RWPE2 (cell line): ENCODE data around the gene C11orf21.

Experiments used
- ATAC-seq: fragments of 200-7000 bp; cut with Tn5 transposase; 3 replicates; pipeline ENCODE4 v1.9.1; 2021; ENCODE audit warnings: low read depth
- DNase-seq: peaks from one replicate; pipeline ENCODE4 v3.0.0-alpha.2; 2020; ENCODE audit warnings: low spot score
- H3K27ac ChIP-seq: fragments of 450-650 bp; 2 replicates; pipeline ENCODE4 v1.5.1; 2017; ENCODE audit warnings: mild to moderate bottlenecking; ENCODE audit not compliant: poor library complexity, severe bottlenecking
- H3K27me3 ChIP-seq: fragments of 250-450 bp; sonication (Bioruptor Pico); 2 replicates; pipeline ENCODE4 v1.5.1; 2021; ENCODE audit warnings: mild to moderate bottlenecking, moderate library complexity; ENCODE audit not compliant: insufficient read depth, poor library complexity, severe bottlenecking
- H3K36me3 ChIP-seq: fragments of 250-450 bp; sonication (Bioruptor Pico); 2 replicates; pipeline ENCODE4 v1.5.1; 2020; ENCODE audit warnings: low read depth, mild to moderate bottlenecking, moderate library complexity
- H3K4me1 ChIP-seq: fragments of 250-450 bp; sonication (Bioruptor Pico); 2 replicates; pipeline ENCODE4 v1.5.1; 2021; ENCODE audit warnings: mild to moderate bottlenecking, moderate library complexity; ENCODE audit not compliant: insufficient read depth, poor library complexity, severe bottlenecking
- H3K4me3 ChIP-seq: fragments of 250-450 bp; sonication (Bioruptor Pico); 2 replicates; pipeline ENCODE4 v1.5.1; 2021; ENCODE audit warnings: mild to moderate bottlenecking, moderate library complexity; ENCODE audit not compliant: severe bottlenecking
- H3K9me3 ChIP-seq: fragments of 250-450 bp; sonication (Bioruptor Pico); 2 replicates; pipeline ENCODE4 v1.5.1; 2021; ENCODE audit warnings: mild to moderate bottlenecking, moderate library complexity; ENCODE audit not compliant: severe bottlenecking
- TF ChIP-seq, protein P1 (sequence below): fragments of 450-650 bp; IDR thresholded peaks from one replicate; pipeline ENCODE4 v1.5.1; 2017; ENCODE audit warnings: mild to moderate bottlenecking, moderate library complexity; ENCODE audit not compliant: poor library complexity, severe bottlenecking

The C11orf21 gene

GRCh38 chr11:2280208-2280607, 21.5 kb downstream of the C11orf21 start:
- H3K4me1 ChIP-seq: no peaks in the 10 kb centered on the region
- H3K27me3 ChIP-seq: peaks cover 12% of the 10 kb centered on the region
- H3K9me3 ChIP-seq: no peaks in the 10 kb centered on the region
- no peak for ATAC-seq
- TF ChIP-seq, protein P1, sequence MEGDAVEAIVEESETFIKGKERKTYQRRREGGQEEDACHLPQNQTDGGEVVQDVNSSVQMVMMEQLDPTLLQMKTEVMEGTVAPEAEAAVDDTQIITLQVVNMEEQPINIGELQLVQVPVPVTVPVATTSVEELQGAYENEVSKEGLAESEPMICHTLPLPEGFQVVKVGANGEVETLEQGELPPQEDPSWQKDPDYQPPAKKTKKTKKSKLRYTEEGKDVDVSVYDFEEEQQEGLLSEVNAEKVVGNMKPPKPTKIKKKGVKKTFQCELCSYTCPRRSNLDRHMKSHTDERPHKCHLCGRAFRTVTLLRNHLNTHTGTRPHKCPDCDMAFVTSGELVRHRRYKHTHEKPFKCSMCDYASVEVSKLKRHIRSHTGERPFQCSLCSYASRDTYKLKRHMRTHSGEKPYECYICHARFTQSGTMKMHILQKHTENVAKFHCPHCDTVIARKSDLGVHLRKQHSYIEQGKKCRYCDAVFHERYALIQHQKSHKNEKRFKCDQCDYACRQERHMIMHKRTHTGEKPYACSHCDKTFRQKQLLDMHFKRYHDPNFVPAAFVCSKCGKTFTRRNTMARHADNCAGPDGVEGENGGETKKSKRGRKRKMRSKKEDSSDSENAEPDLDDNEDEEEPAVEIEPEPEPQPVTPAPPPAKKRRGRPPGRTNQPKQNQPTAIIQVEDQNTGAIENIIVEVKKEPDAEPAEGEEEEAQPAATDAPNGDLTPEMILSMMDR: no peak
- H3K4me3 ChIP-seq: no peak overlapping the region
- no peak for DNase-seq
- H3K27ac ChIP-seq: no peak overlapping the region
- H3K36me3 ChIP-seq: no peaks in the 10 kb centered on the region

- ATAC-seq (no peak), DNase-seq (no peak)
- TF ChIP-seq, protein P1: no peak
- Histone ChIP-seq H3K9me3 (no peaks in the 10 kb centered on the region), H3K27me3 (peaks cover 12% of the 10 kb centered on the region), H3K27ac (no peak overlapping the region), H3K4me1 (no peaks in the 10 kb centered on the region), H3K36me3 (no peaks in the 10 kb centered on the region), H3K4me3 (no peak overlapping the region)
These were observed 23.7 kb downstream of the C11orf21 start for GRCh38 chr11:2277933-2278523.

GRCh38 chr11:2277008-2277346, 24.7 kb downstream of the C11orf21 start:
- Histone ChIP-seq H3K9me3 (no peaks in the 10 kb centered on the region), H3K4me3 (no peak overlapping the region), H3K27me3 (peaks cover 13% of the 10 kb centered on the region), H3K36me3 (no peaks in the 10 kb centered on the region), H3K27ac (no peak overlapping the region), H3K4me1 (no peaks in the 10 kb centered on the region)
- ATAC-seq (no peak), DNase-seq (no peak)
- TF ChIP-seq, protein P1: no peak

DNA sequence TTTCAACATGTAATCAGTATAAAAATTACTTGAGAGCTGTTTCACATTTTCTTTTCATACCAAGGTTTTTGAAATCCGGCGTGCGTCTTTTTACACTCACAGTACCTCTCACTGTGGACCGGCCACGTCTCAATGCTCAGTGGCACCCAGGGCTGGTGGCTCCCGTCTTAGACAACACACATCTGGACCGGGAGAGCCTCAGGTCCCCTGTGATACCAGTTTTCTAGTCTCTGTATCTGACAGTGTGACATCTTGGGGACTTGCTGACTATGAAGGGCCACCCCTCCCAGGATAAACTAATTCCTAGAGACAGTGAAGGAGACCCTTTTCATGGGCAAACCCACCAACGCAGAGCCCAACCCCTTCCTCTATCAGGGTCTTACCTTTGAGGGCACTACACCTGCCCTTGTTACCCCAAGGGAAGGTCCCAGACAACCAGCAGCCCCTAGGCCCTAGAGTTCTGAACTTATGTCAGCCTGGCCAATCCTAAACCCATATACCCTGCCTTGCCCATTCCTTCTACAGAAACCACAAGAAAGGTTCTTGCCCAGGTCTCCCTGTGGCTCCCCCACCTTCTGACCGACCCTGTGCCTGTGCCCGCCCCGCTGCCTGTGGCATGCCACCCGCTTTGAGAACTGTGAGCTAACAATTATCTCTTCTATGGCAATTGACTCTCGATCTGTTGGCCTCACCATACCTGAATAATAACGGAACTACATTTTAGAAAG, 25.3 kb downstream of the C11orf21 start:
- TF ChIP-seq, protein P1: no peak
- no peak overlapping the region for H3K27ac ChIP-seq
- no peak overlapping the region for H3K4me3 ChIP-seq
- no peaks in the 10 kb centered on the region for H3K9me3 ChIP-seq
- no peaks in the 10 kb centered on the region for H3K4me1 ChIP-seq
- H3K36me3 ChIP-seq: no peaks in the 10 kb centered on the region
- DNase-seq (no peak), ATAC-seq (no peak)
- peaks cover 13% of the 10 kb centered on the region for H3K27me3 ChIP-seq
